Measurements from ENCODE around the gene NTNG2.

NTNG2 gene

GRCh38 chr9:132214027-132214622 is 52.3 kb downstream of the NTNG2 start:
- Histone ChIP-seq H3K79me2 (ENCODE audit: insufficient read depth, low read length) (no peaks in the 10 kb centered on the region), H2AFZ (ENCODE audit: low read depth, low read length, severe bottlenecking) (no peak overlapping the region), H3K9me3 (ENCODE audit: insufficient read depth, low read length) (no peaks in the 10 kb centered on the region), H3K27me3 (ENCODE audit: low read length) (no peaks in the 10 kb centered on the region), H3F3A (ENCODE audit: insufficient read depth) (no peaks in the 10 kb centered on the region), H3K9ac (ENCODE audit: low read length) (no peak overlapping the region), H3K9me2 (replicated peaks; ENCODE audit: insufficient read depth, low read length) (no peaks in the 10 kb centered on the region), H4K20me1 (ENCODE audit: low read depth, low read length) (no peaks in the 10 kb centered on the region), H3K36me3 (ENCODE audit: low read length) (no peaks in the 10 kb centered on the region), H3K4me3 (ENCODE audit: insufficient read depth, low read length, poor library complexity, severe bottlenecking) (no peak overlapping the region), H3K4me2 (ENCODE audit: low read depth, low read length, poor library complexity, severe bottlenecking) (no peak overlapping the region), H3K27ac (ENCODE audit: low read depth, low read length) (no peak overlapping the region)
- TF ChIP-seq CTCF (IDR thresholded peaks at IDR 0.05; ENCODE audit: insufficient read depth, low read length, poor library complexity, severe bottlenecking) (no peak), EZH2phosphoT487 (conservative IDR thresholded peaks at IDR 0.05; ENCODE audit: low read length) (no peak)

DNA sequence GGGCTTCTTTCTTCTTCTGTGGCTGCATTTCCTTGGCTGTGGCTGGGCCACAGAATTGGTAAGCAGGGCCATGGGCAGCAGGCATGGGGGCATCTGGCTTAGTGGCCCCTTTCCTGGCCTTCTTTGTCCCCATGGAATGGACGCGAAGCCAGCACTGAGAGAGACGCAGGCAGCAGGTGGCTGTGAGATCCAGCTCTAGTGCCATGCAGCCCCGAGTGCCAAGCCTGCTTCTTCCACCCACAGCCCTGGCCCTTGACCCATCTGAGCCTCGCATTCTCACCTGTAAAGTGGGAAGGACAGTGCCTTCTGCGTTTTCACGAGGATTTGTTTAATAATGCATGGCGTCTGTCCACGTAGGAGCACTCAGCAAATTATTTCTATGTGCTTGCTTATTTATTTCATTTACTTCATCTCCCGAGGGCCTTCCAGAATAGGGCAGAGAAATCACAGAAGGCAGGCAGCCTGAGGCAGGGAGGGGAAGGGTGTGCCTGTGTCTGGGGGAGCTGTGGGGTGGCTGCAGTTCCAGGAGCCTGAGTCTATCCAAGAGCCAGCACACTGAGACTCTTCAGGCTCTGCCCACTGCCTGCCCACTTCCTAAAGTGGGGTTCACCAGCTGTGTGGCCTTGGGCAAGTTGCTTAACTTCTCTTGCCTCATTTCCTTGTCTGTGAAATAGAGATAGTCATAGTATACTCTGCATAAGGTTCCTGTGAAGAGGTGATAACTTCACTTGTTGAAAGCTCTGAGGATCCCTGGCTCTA is 55.2 kb downstream of the NTNG2 start:
- H3K4me2 ChIP-seq (ENCODE audit: low read depth, low read length, poor library complexity, severe bottlenecking), result no peak overlapping the region
- no peak overlapping the region for H2AFZ ChIP-seq (ENCODE audit: low read depth, low read length, severe bottlenecking)
- H3K4me3 ChIP-seq (ENCODE audit: insufficient read depth, low read length, poor library complexity, severe bottlenecking), result no peak overlapping the region
- H3K79me2 ChIP-seq (ENCODE audit: insufficient read depth, low read length), result no peaks in the 10 kb centered on the region
- no peak overlapping the region for H3K27ac ChIP-seq (ENCODE audit: low read depth, low read length)
- H3F3A ChIP-seq (ENCODE audit: insufficient read depth), result no peaks in the 10 kb centered on the region
- H3K27me3 ChIP-seq (ENCODE audit: low read length), result no peaks in the 10 kb centered on the region
- TF ChIP-seq EZH2phosphoT487 (conservative IDR thresholded peaks at IDR 0.05; ENCODE audit: low read length) (no peak), CTCF (IDR thresholded peaks at IDR 0.05; ENCODE audit: insufficient read depth, low read length, poor library complexity, severe bottlenecking) (no peak)
- no peaks in the 10 kb centered on the region for H3K36me3 ChIP-seq (ENCODE audit: low read length)
- no peaks in the 10 kb centered on the region for H3K9me2 ChIP-seq (replicated peaks; ENCODE audit: insufficient read depth, low read length)
- no peaks in the 10 kb centered on the region for H4K20me1 ChIP-seq (ENCODE audit: low read depth, low read length)
- no peaks in the 10 kb centered on the region for H3K9me3 ChIP-seq (ENCODE audit: insufficient read depth, low read length)
- H3K9ac ChIP-seq (ENCODE audit: low read length), result no peak overlapping the region

DNA sequence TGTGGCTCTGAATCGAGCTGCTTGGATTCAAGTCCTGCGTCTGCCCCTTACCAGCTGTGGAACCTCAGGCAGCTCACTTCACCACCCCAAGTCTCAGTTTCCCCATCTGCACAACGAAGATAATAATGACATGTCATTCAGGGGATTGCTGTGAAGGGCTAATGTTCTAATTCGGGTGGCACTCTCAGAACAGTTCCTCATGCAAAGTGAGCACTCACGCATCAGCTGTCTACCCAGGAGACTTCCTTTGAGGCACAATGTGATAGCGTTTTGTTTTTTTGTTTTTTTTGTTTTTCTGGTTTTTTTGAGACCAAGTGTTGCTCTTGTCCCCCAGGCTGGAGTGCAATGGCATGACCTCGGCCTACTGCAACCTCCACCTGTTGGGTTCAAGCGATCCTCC is 56.4 kb downstream of the NTNG2 start:
- H3K9me3 ChIP-seq (ENCODE audit: insufficient read depth, low read length), result no peaks in the 10 kb centered on the region
- no peak overlapping the region for H2AFZ ChIP-seq (ENCODE audit: low read depth, low read length, severe bottlenecking)
- no peak overlapping the region for H3K4me3 ChIP-seq (ENCODE audit: insufficient read depth, low read length, poor library complexity, severe bottlenecking)
- no peak overlapping the region for H3K9ac ChIP-seq (ENCODE audit: low read length)
- H3K4me2 ChIP-seq (ENCODE audit: low read depth, low read length, poor library complexity, severe bottlenecking), result no peak overlapping the region
- no peaks in the 10 kb centered on the region for H4K20me1 ChIP-seq (ENCODE audit: low read depth, low read length)
- no peaks in the 10 kb centered on the region for H3K36me3 ChIP-seq (ENCODE audit: low read length)
- H3K27me3 ChIP-seq (ENCODE audit: low read length), result no peaks in the 10 kb centered on the region
- H3F3A ChIP-seq (ENCODE audit: insufficient read depth), result no peaks in the 10 kb centered on the region
- no peak overlapping the region for H3K27ac ChIP-seq (ENCODE audit: low read depth, low read length)
- no peak for TF ChIP-seq EZH2phosphoT487 (conservative IDR thresholded peaks at IDR 0.05; ENCODE audit: low read length)
- no peak for TF ChIP-seq CTCF (IDR thresholded peaks at IDR 0.05; ENCODE audit: insufficient read depth, low read length, poor library complexity, severe bottlenecking)
- H3K79me2 ChIP-seq (ENCODE audit: insufficient read depth, low read length), result no peaks in the 10 kb centered on the region
- no peaks in the 10 kb centered on the region for H3K9me2 ChIP-seq (replicated peaks; ENCODE audit: insufficient read depth, low read length)

Measured in SU-DHL-6 (cell line).